G401.6 (cell line): ENCODE results near the gene KCNK10.

Experiments used
- FAIRE-seq: peaks from 2 replicates; lab custom pipeline; 2012; peaks lifted over from hg19 to GRCh38; lab: Jason Lieb, UNC

Gene KCNK10

GRCh38 chr14:88184956-88185355, 138.1 kb downstream of the KCNK10 start:
- FAIRE-seq: no peak

GRCh38 chr14:88181072-88181471, 142.0 kb downstream of the KCNK10 start:
- FAIRE-seq: no peak

- FAIRE-seq: no peak
Measured at GRCh38 chr14:88179716-88180115, 143.4 kb downstream of the KCNK10 start.

- no peak for FAIRE-seq
Measured at GRCh38 chr14:88170333-88170732, 152.7 kb downstream of the KCNK10 start.

- no peak for FAIRE-seq
Measured at GRCh38 chr14:88168498-88169165, 154.4 kb downstream of the KCNK10 start.

- FAIRE-seq: no peak
Measured at GRCh38 chr14:88168025-88168424, 155.0 kb downstream of the KCNK10 start.

GRCh38 chr14:88166616-88167015, 156.5 kb downstream of the KCNK10 start:
- FAIRE-seq: no peak

GRCh38 chr14:88164906-88165534, 158.0 kb downstream of the KCNK10 start:
- FAIRE-seq: no peak

GRCh38 chr14:88163731-88164255, 159.3 kb downstream of the KCNK10 start:
- FAIRE-seq: no peak

- no peak for FAIRE-seq
Measured at GRCh38 chr14:88156127-88156526, 166.9 kb downstream of the KCNK10 start.

GRCh38 chr14:88154926-88155325, 168.1 kb downstream of the KCNK10 start:
- FAIRE-seq: no peak

GRCh38 chr14:88154321-88154720, 168.7 kb downstream of the KCNK10 start:
- no peak for FAIRE-seq

- no peak for FAIRE-seq
Measured at GRCh38 chr14:88146881-88147649, 176.0 kb downstream of the KCNK10 start.

- no peak for FAIRE-seq
Measured at GRCh38 chr14:88143810-88144209, 179.3 kb downstream of the KCNK10 start.

GRCh38 chr14:88142997-88143396, 180.1 kb downstream of the KCNK10 start:
- FAIRE-seq: no peak

GRCh38 chr14:88140874-88141273, 182.2 kb downstream of the KCNK10 start:
- no peak for FAIRE-seq

GRCh38 chr14:88137327-88137726, 185.7 kb downstream of the KCNK10 start:
- FAIRE-seq: no peak
